Measurements from ENCODE around the gene UTS2B. TPM values are rescaled to one million over a fixed set of nuclear protein-coding genes. Genes with fewer than 3 reads are reported as not detected.

The UTS2B gene
- total RNA-seq, 6 experiments from 2014 or later, result 0.73 to 1.8 (median 1.0) TPM

- peaks cover 11% of the 10 kb centered on the region for H3K36me3 Mint-ChIP-seq (ENCODE audit: low read depth)
- H3K9me3 Mint-ChIP-seq, result no peaks in the 10 kb centered on the region
- no peak for DNase-seq
- H3K4me3 Mint-ChIP-seq, result peak overlapping the region; percentile 85; the same call in 1 of the 2 replicates
- TF ChIP-seq CTCF (IDR thresholded peaks at IDR 0.05), result no peak
- H3K27ac Mint-ChIP-seq, result no peak overlapping the region
- H3K4me1 Mint-ChIP-seq (ENCODE audit: low read depth), result peaks cover 33% of the 10 kb centered on the region
- no peaks in the 10 kb centered on the region; the same call in 1 of the 2 replicates for H3K27me3 Mint-ChIP-seq (ENCODE audit: insufficient read depth)
These were observed 66.5 kb downstream of the UTS2B start for GRCh38 chr3:191263850-191264249.

DNA sequence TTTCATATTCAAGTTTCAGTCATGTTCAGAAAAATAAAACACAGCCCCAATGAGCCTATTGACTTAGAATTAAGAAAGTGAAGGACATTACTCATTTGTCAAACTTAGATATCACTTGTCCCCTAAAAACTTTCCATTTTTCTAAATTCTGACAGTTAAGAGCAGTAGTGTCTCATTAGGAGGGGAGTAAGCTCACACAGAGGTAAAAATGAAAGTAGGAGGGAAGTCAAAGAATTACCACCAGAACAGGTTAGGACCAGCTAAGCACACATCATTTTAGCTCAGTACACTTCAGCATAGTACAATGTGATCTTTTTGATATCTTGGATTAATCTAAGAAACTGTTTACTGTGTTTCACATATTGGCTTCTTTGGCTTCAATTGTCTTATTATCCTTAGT lies 67.0 kb downstream of the UTS2B start:
- peaks cover 11% of the 10 kb centered on the region for H3K36me3 Mint-ChIP-seq (ENCODE audit: low read depth)
- peak overlapping the region; percentile 64; the same call in 1 of the 2 replicates for H3K27ac Mint-ChIP-seq
- no peak for TF ChIP-seq CTCF (IDR thresholded peaks at IDR 0.05)

DNA sequence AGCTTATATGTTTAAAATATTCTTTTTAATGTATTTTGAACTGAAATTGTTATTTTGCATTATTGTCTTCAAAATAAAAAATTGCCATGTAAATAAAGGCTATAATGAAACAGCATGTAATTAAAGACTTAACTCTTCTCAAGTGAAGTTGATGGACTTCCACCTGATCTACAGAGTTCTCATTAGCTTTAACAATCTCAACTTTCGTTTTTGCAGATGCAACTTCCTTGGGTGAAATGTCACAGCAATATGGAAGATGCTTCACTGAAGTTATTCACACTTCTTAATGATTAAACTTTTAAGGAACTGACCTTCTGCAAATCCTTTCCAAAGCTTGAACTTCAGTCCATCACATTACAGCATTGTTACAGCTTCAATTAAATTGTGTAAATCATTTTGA lies 67.7 kb downstream of the UTS2B start:
- no peak for TF ChIP-seq CTCF (IDR thresholded peaks at IDR 0.05)
- H3K4me3 Mint-ChIP-seq, result peak overlapping the region; percentile 41; the same call in 1 of the 2 replicates
- H3K27me3 Mint-ChIP-seq (ENCODE audit: insufficient read depth), result no peaks in the 10 kb centered on the region; the same call in 1 of the 2 replicates
- H3K9me3 Mint-ChIP-seq, result no peaks in the 10 kb centered on the region
- H3K27ac Mint-ChIP-seq, result no peak overlapping the region
- peaks cover 6% of the 10 kb centered on the region for H3K36me3 Mint-ChIP-seq (ENCODE audit: low read depth)
- no peak for DNase-seq
- peaks cover 37% of the 10 kb centered on the region for H3K4me1 Mint-ChIP-seq (ENCODE audit: low read depth)

More for the DNA sequence above, 67.0 kb downstream of the UTS2B start:
- Mint-ChIP-seq H3K9me3 (no peaks in the 10 kb centered on the region), H3K4me1 (ENCODE audit: low read depth) (peaks cover 37% of the 10 kb centered on the region), H3K4me3 (peak overlapping the region; percentile 85), H3K27me3 (ENCODE audit: insufficient read depth) (no peaks in the 10 kb centered on the region; the same call in 1 of the 2 replicates)
- no peak for DNase-seq

DNA sequence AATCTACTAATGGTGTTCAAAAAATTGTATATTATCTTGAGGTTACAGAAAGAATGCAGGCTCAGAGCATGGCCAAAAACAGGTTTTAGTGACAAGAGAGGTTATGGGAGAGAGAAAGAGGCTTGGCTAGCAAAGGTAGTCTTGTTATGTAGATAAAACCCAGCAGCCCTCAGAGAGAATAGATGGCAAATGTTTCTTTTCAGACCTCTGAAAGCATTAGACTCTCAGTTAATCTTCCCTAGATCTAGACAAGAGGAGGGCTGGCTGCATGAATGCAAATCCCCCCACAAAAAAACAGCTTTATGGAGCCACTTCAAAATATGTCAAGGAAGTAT lies 69.1 kb downstream of the UTS2B start:
- H3K27me3 Mint-ChIP-seq (ENCODE audit: insufficient read depth), result no peaks in the 10 kb centered on the region; the same call in 1 of the 2 replicates
- TF ChIP-seq CTCF (IDR thresholded peaks at IDR 0.05), result no peak
- no peak for DNase-seq
- peaks cover 39% of the 10 kb centered on the region for H3K4me1 Mint-ChIP-seq (ENCODE audit: low read depth)
- H3K36me3 Mint-ChIP-seq (ENCODE audit: low read depth), result no peaks in the 10 kb centered on the region
- H3K9me3 Mint-ChIP-seq, result no peaks in the 10 kb centered on the region
- H3K27ac Mint-ChIP-seq, result no peak overlapping the region
- no peak overlapping the region for H3K4me3 Mint-ChIP-seq

DNA sequence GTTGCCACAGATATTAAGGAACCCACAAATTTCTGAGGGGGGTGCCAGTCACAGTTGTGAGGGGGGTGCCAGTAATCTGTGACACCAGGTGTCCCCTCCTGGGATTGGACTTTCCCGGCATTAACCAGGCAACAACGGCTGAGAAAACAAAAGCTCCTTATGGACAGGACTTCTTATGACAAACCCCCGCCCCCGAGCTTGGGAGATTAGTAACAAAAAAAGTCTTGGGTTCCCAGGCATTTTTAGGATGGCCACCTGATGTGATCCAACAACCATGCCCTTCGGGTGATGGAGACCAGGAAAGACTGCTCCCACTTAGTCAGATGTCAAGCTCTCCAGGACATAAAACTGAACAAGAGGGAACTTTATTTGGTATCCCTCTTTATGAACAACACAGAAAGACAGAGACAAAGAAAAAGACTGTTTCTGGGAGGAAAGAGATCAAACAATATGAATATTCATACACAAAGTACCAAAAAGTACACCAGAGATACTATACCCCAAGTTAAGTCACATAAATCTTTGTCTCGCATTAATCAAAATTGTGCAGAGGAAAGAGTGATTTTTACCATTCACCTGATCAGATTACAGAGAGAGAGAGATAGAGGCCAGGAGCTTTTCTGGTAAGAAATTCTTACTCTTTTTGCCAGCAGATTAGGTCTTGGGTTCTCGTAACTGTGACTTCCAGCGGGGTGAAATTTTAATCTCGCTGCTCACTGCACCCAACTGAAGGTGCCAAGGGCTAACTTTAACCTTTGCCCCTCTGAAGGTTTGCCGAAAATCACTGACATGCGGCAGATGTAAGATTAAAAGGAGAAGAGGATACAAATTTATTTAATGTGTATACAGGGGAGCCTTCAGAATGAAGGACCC lies 69.7 kb downstream of the UTS2B start:
- DNase-seq, result no peak
- Mint-ChIP-seq H3K36me3 (ENCODE audit: low read depth) (no peaks in the 10 kb centered on the region), H3K4me3 (no peak overlapping the region), H3K27me3 (ENCODE audit: insufficient read depth) (no peaks in the 10 kb centered on the region; the same call in 1 of the 2 replicates), H3K27ac (no peak overlapping the region), H3K9me3 (no peaks in the 10 kb centered on the region), H3K4me1 (ENCODE audit: low read depth) (peaks cover 44% of the 10 kb centered on the region)
- TF ChIP-seq CTCF (IDR thresholded peaks at IDR 0.05), result no peak

Measured in HFFc6 (cell line).